GM23338 (cell line): Measurements from ENCODE around the gene MOSMO.

ENCODE experiments used
- CREB1 ChIP-seq: fragments of 250-450 bp; sonication (Bioruptor Pico); IDR thresholded peaks from 2 replicates; pipeline ENCODE4 v1.5.0; 2020; ENCODE audit warnings: low read depth, mild to moderate bottlenecking, moderate library complexity
- EZH2 ChIP-seq: fragments of 200-600 bp; sonication (generic); IDR thresholded peaks from one replicate; pipeline ENCODE4 v1.8.0; 2017; ENCODE audit warnings: antibody characterized with exemption, mild to moderate bottlenecking, low read depth; ENCODE audit not compliant: unreplicated experiment
- EZH2phosphoT487 ChIP-seq: fragments of 200-600 bp; sonication (generic); IDR thresholded peaks from one replicate; pipeline ENCODE4 v1.8.1; 2018; ENCODE audit warnings: antibody characterized with exemption; ENCODE audit not compliant: unreplicated experiment
- JUNB ChIP-seq: IDR thresholded peaks from one replicate; pipeline ENCODE4 v1.6.1; 2016; ENCODE audit warnings: antibody characterized with exemption; ENCODE audit not compliant: unreplicated experiment
- NANOG ChIP-seq: IDR thresholded peaks from 2 replicates; pipeline ENCODE4 v1.6.1; 2016; ENCODE audit warnings: antibody characterized with exemption, borderline replicate concordance
- POLR2AphosphoS5 ChIP-seq: IDR thresholded peaks from 2 replicates; pipeline ENCODE4 v1.6.1; 2016; ENCODE audit warnings: antibody characterized with exemption, low read depth
- STAT1 ChIP-seq: IDR thresholded peaks from one replicate; pipeline ENCODE4 v1.6.1; 2016; ENCODE audit warnings: antibody characterized with exemption; ENCODE audit not compliant: unreplicated experiment
- ZNF331 ChIP-seq: fragments of 250-450 bp; sonication (Bioruptor Pico); IDR thresholded peaks from 2 replicates; pipeline ENCODE4 v1.5.0; 2020; ENCODE audit warnings: low read depth, mild to moderate bottlenecking, moderate library complexity
- TF ChIP-seq, protein P1 (sequence below): IDR thresholded peaks from one replicate; pipeline ENCODE4 v1.6.1; 2018; ENCODE audit warnings: antibody characterized with exemption; ENCODE audit not compliant: unreplicated experiment
- TF ChIP-seq, protein P2 (sequence below), 2 experiments: fragments of 200-600 bp in 1 of 2; sonication (generic) in 1 of 2; conservative IDR thresholded peaks; 2 replicates each; pipeline versions ENCODE4 v1.5.1 to v1.6.1; 2016 to 2017; ENCODE audit warnings: antibody characterized with exemption in 2 of 2, low read depth in 2 of 2, mild to moderate bottlenecking in 2 of 2, moderate library complexity in 1 of 2
- TF ChIP-seq, protein P3 (sequence below): IDR thresholded peaks from 2 replicates; pipeline ENCODE4 v1.6.1; 2016; ENCODE audit warnings: antibody characterized with exemption

DNA sequence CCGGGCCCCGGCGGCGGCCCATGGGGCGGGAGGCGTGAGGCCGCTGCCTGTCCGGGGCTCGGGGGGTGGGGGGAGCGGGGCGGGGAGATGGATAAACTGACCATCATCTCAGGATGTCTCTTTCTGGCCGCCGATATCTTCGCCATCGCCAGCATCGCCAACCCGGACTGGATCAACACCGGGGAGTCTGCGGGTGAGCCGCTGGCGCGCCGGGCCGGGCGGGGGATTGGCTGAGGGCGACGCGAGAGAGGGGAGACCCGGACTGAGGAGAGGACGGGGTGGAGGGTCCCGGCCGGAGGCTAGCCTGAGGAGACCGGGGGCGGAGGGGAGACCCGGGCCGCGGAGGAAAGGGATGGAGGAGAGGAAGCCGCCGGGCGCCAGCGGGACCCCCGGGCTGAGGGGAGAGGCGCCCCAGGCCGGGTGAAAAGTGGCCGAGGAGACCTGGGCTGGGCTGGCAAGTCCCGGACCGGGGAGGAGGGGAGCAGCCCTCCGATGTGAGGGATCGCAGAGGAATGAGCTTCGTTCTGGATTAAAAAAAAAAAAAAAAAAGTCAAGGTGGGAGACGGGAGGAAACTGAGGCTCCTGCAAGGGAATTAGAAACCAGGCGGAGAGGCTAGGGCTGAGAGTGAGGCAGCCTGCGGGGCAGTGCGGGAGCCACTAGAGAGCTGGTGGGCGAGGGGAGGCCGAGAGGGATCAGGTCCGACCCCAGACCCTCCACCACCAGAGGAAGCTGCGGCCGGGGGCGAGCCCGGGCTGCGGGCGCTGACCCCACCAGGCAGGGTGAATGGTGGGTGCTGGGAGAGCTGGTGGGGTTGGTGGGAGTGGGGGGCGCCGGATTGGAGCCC, 526 bp downstream of the MOSMO start:
- TF ChIP-seq, protein P1, sequence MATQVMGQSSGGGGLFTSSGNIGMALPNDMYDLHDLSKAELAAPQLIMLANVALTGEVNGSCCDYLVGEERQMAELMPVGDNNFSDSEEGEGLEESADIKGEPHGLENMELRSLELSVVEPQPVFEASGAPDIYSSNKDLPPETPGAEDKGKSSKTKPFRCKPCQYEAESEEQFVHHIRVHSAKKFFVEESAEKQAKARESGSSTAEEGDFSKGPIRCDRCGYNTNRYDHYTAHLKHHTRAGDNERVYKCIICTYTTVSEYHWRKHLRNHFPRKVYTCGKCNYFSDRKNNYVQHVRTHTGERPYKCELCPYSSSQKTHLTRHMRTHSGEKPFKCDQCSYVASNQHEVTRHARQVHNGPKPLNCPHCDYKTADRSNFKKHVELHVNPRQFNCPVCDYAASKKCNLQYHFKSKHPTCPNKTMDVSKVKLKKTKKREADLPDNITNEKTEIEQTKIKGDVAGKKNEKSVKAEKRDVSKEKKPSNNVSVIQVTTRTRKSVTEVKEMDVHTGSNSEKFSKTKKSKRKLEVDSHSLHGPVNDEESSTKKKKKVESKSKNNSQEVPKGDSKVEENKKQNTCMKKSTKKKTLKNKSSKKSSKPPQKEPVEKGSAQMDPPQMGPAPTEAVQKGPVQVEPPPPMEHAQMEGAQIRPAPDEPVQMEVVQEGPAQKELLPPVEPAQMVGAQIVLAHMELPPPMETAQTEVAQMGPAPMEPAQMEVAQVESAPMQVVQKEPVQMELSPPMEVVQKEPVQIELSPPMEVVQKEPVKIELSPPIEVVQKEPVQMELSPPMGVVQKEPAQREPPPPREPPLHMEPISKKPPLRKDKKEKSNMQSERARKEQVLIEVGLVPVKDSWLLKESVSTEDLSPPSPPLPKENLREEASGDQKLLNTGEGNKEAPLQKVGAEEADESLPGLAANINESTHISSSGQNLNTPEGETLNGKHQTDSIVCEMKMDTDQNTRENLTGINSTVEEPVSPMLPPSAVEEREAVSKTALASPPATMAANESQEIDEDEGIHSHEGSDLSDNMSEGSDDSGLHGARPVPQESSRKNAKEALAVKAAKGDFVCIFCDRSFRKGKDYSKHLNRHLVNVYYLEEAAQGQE, result no peak
- TF ChIP-seq POLR2AphosphoS5 (no peak), EZH2phosphoT487 (no peak), ZNF331 (CRISPR knock-in tag) (no peak), EZH2 (no peak), STAT1 (no peak), CREB1 (no peak), NANOG (no peak), JUNB (no peak)
- TF ChIP-seq, protein P2, sequence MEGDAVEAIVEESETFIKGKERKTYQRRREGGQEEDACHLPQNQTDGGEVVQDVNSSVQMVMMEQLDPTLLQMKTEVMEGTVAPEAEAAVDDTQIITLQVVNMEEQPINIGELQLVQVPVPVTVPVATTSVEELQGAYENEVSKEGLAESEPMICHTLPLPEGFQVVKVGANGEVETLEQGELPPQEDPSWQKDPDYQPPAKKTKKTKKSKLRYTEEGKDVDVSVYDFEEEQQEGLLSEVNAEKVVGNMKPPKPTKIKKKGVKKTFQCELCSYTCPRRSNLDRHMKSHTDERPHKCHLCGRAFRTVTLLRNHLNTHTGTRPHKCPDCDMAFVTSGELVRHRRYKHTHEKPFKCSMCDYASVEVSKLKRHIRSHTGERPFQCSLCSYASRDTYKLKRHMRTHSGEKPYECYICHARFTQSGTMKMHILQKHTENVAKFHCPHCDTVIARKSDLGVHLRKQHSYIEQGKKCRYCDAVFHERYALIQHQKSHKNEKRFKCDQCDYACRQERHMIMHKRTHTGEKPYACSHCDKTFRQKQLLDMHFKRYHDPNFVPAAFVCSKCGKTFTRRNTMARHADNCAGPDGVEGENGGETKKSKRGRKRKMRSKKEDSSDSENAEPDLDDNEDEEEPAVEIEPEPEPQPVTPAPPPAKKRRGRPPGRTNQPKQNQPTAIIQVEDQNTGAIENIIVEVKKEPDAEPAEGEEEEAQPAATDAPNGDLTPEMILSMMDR (conservative IDR thresholded peaks at IDR 0.05; ENCODE audit: low read depth in 2 of 2), result no peak
- TF ChIP-seq, protein P3, sequence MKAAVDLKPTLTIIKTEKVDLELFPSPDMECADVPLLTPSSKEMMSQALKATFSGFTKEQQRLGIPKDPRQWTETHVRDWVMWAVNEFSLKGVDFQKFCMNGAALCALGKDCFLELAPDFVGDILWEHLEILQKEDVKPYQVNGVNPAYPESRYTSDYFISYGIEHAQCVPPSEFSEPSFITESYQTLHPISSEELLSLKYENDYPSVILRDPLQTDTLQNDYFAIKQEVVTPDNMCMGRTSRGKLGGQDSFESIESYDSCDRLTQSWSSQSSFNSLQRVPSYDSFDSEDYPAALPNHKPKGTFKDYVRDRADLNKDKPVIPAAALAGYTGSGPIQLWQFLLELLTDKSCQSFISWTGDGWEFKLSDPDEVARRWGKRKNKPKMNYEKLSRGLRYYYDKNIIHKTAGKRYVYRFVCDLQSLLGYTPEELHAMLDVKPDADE, result no peak
